HuH-7 (cell line): ENCODE measurements around the gene B4GALT5.

ENCODE experiments used
- DNase-seq: peaks from one replicate; pipeline ENCODE4 v3.0.0; 2011; ENCODE audit warnings: low spot score

The B4GALT5 gene

GRCh38 chr20:49657118-49657901 is 56.4 kb downstream of the B4GALT5 start:
- no peak for DNase-seq

DNA sequence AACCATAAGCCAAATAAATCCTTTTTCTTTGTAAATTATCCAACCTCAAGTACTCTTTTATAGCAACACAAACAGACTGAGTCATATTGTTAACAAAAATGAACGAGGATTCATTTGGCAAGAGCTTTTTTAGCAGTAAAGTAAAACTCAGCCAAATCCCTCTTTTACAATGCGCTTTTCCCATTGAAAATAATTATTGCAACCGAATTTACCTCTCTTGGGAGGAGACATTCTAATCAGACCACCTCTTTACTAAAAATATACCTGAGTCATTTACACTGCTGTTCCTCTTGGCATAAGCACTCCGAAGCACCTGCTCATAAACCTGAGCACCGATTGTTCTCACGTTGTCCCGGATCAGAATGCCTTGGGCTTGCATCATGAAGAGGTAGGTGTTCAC is 57.4 kb downstream of the B4GALT5 start:
- no peak for DNase-seq

GRCh38 chr20:49653925-49654434 is 59.7 kb downstream of the B4GALT5 start:
- DNase-seq, result no peak

- DNase-seq, result no peak
These were observed 64.0 kb downstream of the B4GALT5 start for GRCh38 chr20:49649672-49650071.

GRCh38 chr20:49647550-49647949 is 66.1 kb downstream of the B4GALT5 start:
- no peak for DNase-seq

GRCh38 chr20:49646528-49646927 is 67.2 kb downstream of the B4GALT5 start:
- no peak for DNase-seq

DNA sequence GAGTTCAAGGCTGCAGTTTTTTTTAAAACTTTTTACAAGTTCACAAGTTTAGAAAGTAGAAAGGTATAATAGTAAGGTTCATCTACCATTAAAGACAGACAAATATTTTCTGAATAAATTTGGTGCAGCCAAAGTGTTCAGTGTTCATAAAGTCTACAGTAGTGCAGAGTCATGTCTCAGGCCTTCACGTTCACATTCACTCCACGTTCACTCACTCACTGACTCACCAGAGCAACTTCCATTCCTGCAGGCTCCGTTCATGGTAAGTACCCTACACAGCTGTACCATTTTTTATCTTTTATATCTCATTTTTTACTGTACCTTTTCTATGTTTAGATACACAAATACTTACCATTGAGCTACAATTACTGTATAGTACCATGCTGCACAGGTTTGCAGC is 67.6 kb downstream of the B4GALT5 start:
- no peak for DNase-seq

GRCh38 chr20:49644980-49645565 is 68.6 kb downstream of the B4GALT5 start:
- no peak for DNase-seq

DNA sequence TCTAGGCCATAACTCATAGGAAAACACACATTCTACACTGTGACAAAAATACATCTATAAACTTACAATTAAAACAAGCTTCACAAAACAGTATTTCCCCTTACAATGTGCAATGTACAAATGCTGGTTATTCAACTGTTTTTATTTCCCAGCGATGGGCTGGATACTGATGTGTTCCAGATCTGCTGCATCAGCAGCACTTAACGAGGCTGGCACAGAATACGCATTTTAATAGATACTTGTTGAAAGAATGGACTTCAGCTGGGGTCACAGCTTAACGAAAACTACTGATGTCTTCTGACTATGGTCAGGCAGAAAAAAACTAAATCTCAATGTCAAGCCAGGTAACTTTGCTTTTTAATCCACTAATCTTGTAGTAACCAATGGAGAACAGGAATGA is 70.9 kb downstream of the B4GALT5 start:
- no peak for DNase-seq

DNA sequence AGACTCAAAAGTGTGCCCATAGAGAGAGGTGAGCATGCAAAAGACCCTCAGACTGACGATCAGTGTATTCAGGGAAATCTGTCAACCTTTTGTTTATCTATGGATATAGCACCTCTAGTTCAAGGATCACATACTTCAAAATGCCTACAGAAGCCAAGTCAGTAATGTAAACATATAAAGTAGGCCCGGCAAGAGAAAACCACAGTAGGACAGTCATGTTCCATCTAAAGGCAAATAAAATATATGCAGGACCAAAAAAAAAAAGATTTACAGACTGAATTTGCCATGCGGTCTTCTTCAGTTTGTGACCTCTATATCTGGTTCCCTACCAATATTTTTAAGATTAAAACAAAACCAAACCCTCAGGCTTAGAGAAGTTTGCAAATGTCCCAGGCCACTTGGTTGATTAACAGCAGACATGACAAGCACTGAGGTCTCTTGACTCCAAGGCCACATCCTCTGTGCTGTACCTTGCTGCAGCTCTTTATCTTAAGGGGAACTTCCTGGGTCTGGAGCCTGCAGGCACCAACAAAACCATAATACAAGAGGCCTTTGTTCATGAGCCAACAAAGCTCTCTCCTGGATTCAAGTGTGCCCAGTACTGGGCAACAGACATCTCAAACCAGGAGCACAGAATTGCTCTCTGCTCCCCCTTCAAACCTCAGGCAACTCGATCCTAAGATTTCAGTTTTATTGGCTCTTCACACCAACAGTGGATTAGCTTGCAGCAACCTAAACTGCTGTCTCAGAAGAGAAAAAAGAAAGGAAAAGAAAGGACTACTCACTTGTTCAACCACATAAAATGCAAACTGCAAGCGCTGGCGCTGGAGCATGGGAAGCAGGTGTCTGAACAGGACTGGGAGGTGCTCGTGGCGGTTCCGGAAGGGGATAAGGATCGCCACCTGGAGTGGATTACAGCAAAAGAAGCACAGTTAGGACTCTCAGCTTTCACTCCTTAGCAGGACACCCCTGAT is 71.7 kb downstream of the B4GALT5 start:
- no peak for DNase-seq

GRCh38 chr20:49637046-49637637 is 76.5 kb downstream of the B4GALT5 start:
- no peak for DNase-seq

DNA sequence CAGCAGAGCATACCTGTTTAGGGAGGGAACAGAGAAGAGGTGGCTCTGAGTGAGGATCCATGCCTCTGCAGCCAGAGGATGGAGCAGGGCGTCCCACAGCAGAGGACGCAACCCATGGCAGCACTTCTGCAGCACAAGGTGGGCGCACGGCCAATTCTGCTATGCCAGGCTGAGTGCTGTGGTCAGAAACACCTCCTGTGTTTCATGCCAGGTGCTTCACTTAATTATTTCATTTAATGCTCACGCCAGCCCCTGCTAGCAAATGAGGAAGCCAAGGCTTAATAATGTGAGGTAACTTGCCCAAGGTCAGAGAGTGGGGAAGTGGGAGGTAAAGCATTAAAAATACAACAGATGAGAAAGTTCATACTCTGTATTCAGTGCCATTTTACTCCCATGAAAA is 77.2 kb downstream of the B4GALT5 start:
- DNase-seq, result no peak

DNA sequence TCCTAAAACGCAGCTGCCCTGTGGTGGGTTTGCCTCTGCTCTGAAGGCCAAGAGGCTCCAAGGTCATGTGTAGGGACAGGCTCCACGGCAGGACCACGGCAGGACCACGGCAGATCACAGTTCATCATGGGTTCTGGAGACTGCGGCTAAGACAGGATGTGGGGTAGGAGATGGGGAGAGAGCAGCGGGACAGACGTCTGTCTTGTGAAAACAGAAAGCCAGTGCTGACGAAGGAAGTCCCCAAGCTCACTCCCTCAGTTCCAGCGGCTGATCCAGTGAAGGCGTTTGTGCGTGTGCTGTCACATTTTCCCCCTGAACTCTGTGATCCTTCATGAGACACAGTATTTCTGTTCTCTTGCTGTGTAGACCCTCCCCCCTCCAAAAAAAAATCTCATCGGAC is 77.8 kb downstream of the B4GALT5 start:
- DNase-seq, result no peak

DNA sequence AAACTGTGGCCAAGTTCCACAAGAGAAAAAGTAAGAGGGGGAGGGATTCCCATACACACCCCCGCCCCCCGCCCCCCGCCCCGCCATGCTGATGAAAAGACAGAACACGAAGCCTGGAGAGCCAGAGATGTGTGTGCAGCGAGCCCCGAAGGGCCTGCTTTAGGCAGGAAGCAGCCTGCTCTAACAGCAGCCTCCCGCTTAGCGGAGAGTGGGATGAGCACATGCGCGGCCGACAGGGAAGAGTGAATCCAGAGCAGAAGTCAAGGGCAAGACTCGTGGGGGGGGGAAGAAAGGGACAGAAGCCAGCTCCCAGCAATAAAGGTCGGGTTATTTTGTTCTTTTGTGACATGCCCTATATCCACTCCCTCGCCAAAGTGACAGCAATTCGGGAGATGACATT is 78.5 kb downstream of the B4GALT5 start:
- DNase-seq, result no peak

DNA sequence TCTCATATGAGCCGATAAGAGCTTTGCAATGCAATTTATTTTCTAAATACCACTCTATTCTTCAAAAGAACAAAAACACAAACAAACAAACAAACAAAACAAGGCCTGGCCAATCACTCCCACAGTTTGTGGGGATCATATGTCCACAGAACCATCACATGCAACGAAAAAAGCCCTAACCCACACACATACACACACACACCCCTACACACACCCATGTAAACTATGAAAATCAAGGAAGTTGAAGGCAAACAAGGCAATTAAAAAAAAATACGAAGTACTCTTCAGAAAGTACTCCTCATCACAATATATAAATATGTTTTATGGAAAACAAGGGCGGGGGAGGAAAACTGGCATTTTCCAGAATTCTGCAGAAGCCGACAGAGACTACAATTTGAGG is 79.6 kb downstream of the B4GALT5 start:
- no peak for DNase-seq

DNA sequence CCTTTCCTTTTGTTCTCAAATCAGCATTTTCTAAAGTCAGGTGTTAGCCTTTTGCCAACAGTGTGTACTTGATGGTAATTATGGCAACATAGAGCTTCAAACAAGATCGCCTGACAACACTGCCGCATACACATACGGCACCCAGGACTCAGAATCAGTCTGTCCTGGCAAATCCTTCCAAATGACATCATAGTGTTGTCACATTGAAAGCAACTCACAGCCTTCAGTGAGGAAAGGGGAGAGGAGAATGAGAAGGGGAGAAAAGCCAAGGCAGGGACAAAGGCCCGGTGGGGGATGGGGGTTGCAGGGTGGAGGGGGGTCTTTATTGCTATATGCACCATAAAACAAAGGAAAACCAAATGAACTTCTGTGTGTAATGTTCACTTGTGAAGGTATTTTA is 80.0 kb downstream of the B4GALT5 start:
- DNase-seq, result no peak

- DNase-seq, result no peak
These were observed 80.7 kb downstream of the B4GALT5 start for GRCh38 chr20:49633023-49633422.

DNA sequence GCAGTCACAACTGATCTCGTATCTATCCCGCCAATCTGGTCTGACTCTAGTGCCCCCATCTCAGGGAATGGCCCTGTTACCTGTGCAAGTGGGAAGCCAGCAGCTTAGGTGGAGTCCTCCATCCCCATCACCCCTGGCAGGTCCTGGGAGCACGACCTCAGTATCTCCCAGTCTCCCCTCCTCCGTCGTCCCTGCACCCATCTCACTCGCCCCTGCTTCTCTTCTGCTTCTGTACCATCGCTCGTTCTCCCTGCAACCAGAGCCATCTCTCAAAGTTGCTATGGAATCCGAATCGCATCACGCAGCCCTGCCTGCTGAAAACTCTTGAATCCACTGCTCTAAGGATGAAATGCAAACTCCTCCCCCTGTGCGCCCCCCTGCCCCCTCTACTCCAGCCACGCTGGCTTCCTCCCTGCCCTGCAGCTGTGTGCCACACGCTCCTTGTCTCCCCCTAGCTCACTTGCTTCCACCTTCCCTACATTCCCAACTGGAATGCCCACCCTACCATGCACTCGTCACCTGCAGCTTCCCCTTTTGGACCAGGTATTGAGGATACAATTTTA is 81.7 kb downstream of the B4GALT5 start:
- no peak for DNase-seq

DNA sequence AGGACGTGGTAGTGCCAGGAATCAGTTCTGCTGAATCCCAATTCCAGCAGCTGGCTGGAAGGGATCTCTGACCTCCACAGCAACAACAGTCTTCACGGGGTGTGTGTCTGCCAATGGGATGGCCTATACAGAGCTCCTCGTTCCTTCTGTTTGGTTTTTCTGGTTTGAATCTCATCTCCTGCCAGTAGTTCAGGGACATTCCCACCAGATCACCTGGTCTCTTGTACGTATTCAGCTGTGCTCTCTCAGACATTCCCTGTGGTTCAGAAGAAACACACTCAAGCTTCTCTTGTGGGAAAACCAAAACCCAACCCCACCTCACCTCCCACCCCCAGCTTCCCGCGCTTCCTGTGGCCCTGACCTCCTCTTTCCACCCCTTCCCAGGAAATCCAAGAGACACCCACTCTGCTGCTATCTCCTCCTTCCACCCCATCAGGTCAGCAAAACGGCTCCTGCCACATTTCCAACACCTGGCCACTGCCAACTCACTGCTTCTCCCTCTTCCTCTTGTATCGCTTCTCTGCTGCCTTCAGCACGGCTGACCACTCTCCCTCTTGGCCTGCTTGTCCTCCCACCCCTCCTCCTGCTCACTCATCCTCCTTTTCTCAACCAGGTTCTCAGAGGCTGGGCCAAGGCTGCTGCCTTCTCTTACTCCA is 82.5 kb downstream of the B4GALT5 start:
- DNase-seq, result no peak

DNA sequence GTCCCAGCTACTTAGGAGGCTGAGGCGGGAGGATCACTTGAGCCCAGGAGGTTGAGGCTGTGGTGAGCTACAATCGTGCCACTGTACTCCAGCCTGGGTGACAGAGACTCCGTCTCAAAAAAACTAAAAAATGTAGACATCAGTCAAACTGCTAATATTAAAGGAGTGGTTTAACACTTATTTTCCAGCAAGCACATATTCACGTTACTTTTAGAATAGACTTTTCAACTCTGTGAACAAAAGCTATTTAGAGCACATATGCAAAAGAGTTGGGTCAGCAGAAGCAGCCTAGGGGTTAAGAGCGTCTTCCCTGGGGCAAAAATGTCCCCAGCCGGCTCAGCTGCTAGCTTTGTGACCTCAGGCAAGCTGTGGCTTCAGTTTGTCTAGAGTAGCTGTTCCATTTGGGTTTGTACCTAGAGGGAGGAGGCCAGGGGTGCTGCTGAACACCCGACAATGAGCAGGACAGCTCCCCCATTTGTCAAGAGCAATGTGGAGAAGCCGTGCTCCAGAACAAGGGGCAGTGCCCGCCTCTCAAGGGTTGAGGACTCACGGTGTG is 83.2 kb downstream of the B4GALT5 start:
- no peak for DNase-seq

DNA sequence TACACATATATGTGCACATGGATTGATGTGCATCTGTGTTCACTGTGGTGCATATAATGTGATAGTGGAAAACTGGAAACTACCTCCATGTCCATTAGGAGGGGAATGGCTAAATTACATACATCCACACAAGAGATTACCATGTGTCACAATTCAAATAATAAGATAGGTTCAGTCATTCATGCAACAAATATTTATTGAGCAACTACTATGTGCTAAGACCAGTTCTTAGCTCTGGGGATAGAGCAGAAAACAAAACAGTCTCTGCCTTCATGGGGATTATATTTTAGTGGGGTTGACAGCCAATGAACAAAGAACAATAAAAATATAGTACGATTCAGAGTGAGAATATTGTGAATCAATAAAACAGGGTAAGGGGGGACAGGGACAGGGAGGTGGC is 84.1 kb downstream of the B4GALT5 start:
- no peak for DNase-seq
